Stimulated activated CD4-positive, alpha-beta T cell treated with anti-CD3 and anti-CD28 coated beads, TNF-alpha, amount 100 ng/mL, for 1 hour (primary cell): ENCODE results near the gene TLR10.
"Not testable (repeated sequence)": the region's sequence is repeated elsewhere in the genome, so short reads cannot be mapped to it uniquely, and the experiment has no call there.

Experiments used
- DNase-seq, 3 donors: peaks; one replicate each; pipeline ENCODE4 v3.0.0-alpha.2; 2020; ENCODE audit warnings: low read depth in 3 of 3, low spot score in 1 of 3

The TLR10 gene, protein sequence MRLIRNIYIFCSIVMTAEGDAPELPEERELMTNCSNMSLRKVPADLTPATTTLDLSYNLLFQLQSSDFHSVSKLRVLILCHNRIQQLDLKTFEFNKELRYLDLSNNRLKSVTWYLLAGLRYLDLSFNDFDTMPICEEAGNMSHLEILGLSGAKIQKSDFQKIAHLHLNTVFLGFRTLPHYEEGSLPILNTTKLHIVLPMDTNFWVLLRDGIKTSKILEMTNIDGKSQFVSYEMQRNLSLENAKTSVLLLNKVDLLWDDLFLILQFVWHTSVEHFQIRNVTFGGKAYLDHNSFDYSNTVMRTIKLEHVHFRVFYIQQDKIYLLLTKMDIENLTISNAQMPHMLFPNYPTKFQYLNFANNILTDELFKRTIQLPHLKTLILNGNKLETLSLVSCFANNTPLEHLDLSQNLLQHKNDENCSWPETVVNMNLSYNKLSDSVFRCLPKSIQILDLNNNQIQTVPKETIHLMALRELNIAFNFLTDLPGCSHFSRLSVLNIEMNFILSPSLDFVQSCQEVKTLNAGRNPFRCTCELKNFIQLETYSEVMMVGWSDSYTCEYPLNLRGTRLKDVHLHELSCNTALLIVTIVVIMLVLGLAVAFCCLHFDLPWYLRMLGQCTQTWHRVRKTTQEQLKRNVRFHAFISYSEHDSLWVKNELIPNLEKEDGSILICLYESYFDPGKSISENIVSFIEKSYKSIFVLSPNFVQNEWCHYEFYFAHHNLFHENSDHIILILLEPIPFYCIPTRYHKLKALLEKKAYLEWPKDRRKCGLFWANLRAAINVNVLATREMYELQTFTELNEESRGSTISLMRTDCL

DNA sequence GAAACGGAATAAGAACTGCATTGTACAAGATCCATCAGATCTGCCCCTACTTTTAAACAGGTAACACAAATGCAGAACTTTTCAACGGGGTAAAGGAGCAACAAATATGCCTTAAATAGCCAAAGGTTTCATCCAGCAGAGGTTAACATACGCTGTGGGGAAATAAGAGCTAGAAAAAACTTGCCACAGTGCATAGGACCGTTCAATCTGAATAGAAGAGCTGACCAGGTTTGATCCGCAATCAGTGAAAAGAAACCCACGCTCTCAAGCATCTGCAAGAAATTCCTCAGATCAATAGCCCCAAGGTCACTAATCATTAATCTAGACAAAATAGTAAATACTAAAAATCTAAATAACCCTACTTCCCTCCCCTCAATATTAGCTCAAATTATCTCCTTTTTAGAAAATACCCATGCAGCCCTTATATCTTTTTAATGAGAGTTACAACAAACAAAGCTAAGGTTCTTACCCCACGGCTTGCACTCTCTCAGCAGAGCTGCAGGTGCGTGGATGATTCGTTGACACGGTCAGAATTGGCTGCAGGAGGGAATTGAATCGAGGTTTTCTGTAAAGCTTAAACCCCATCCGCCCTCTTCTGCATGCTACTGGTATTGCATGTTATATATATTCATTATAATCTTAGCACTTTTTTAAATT is at the start of gene TLR10:
TSS of gene TLR10 (minus strand) at position 539 of the 657 bp plus-strand sequence. CDS start 7,400 bp downstream, outside the sequence.
- DNase-seq, result no peak

GRCh38 chr4:38832206-38832605 is 49.4 kb upstream of the TLR10 start:
- DNase-seq, result no peak

DNA sequence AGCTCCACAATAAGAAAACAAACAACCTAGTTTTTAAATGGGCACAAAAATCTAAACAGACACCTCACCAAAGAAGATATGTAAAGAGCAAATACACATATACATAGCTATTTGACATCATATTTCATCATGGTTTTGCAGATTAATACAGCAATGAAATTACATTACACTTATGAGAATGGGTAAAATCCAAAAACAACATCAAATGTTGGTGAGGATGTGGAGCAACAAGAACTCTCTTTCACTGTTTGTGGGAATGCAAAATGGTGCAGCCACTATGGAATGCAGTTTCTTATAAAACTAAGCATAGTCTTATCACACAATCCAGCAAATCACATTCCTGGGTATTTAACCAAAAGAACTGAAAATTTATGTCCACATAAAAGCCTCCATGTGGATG is 48.9 kb upstream of the TLR10 start:
- no peak for DNase-seq

- no peak for DNase-seq
Observed at GRCh38 chr4:38829237-38829636, 46.4 kb upstream of the TLR10 start.

- DNase-seq, result no peak
Observed at GRCh38 chr4:38823766-38824165, 41.0 kb upstream of the TLR10 start.

DNA sequence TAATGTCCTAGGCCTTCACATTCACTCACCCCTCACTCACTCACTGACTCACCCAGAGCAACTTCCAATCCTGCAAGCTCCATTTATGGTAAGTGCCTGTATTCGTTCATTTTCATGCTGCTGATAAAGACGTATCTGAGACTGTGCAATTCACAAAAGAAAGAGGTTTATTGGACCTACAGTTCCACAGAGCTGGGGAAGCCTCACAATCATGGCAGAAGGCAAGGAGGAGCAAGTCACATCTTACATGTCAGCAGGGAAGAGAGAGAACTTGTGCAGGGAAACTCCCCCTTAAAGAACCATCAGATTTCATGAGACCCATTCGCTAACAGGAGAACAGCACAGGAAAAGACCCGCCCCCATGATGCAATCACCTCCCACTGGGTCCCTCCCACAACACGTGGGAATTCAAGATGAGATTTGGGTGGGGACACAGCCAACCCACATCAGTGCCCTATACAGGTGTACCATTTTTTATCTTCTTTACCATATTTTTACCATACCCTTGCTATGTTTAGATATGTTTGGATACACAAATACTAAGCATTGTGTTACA is 40.0 kb upstream of the TLR10 start:
- no peak for DNase-seq

DNA sequence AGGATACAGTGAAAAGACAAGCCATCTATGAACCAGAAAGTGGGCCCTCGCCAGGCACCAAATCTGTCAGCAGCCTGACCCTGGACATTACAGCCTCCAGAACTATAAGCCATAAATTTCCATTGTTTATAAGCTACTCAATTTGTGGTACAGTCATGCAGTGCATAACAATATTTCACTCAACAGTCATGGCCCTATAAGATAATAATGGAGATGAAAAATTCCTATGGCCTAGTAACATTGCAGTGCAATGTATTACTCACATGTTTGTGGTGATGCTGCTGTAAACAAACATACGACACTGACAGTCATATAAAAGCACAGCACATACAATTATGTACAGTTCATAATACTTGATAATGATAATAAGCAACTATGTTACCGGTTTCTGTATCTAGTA is 38.9 kb upstream of the TLR10 start:
- no peak for DNase-seq

GRCh38 chr4:38820329-38821061 is 37.7 kb upstream of the TLR10 start:
- DNase-seq, result no peak

DNA sequence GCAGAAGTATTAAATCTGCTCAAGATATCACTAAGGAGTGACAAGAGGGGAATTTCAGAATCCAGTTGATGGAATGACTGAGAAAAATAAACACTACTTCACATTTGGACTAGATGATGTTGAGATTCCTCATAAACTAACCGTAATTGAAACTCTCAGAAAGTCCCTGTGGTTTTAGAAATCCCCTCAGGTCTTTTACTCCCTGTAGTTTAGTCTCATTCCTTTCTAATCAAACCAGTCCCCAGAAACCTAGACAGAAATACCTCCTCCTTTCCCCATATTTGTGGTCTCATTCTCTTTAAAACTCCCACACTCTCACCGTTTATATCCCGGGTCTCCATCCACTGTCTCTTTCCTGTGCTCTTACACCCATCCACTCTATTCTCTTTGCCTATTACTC is 36.8 kb upstream of the TLR10 start:
- no peak for DNase-seq

GRCh38 chr4:38818441-38818976 is 35.7 kb upstream of the TLR10 start:
- DNase-seq, result no peak

DNA sequence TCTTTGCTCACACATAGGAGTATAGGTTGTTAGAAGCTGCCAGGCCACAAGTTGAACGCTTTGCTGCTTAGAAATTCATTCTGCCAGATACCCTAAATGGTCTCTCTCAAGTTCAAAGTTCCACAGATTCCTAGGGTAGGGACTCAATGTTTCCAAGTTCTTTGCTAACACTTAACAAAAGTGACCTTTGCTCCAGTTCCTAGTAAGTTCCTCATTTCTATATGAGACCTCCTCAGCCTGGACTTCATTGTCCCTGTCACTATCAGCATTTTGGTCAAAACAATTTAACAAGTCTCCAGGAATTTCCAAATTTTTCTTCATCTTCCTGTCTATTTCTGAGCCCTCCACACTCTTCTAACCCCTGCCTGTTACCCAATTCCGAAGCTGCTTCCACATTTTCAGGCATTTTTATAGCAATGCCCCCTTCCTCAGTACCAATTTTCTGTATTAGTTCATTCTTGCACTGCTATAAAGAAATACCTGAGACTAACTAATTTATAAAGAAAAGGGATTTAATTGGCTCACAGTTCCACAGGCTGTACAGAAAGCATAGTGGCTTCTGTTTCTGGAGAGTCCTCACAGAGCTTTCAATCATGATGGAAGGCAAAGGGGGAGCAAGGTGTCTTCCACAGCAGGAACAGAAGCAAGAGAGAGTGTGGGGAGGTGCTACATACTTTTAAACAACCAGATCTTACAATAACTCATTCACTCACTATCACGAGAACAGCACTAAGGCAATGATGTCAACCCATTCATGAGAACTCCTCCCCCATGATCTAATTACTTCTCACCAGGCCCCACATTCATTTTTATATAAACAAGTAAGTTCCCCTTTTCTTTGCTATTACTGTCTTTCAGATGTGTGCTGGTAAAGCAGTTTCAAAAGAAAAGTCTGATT is 33.3 kb upstream of the TLR10 start:
- no peak for DNase-seq

- DNase-seq, result no peak
Observed at GRCh38 chr4:38814386-38814785, 31.6 kb upstream of the TLR10 start.

DNA sequence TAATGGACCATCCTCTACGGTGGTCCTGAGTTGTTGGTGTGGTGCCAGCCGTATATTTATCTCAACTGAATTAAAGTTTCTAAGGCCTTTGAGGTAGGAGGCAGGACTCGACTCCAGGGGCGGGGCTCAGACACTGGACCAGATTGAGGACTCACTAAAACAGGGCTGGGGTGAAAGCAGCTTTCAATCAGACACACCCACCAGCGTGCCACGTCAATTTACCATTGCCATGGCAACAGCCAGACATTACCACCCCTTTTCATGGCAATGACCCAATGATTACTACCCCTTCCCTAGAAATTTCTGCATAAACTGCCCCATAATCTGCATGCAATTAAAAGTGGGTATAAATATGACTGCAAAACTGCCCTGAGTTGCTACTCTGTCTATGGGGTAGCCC is 28.5 kb upstream of the TLR10 start:
- no peak for DNase-seq

DNA sequence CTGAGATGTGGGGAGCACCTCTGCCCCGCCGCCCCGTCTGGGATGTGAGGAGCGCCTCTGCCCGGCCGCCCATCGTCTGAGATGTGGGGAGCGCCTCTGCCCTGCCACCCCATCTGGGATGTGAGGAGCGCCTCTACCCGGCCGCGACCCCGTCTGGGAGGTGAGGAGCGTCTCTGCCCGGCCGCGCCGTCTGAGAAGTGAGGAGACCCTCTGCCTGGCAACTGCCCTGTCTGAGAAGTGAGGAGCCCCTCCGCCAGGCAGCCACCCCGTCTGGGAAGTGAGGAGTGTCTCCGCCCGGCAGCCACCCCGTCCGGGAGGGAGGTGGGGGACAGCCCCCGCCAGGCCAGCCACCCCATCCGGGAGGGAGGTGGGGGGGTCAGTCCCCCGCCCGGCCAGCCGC is 24.7 kb upstream of the TLR10 start:
- DNase-seq, result not testable (repeated sequence)

- DNase-seq, result not testable (repeated sequence)
Observed at GRCh38 chr4:38806251-38806650, 23.5 kb upstream of the TLR10 start.

GRCh38 chr4:38805530-38806145 is 22.8 kb upstream of the TLR10 start:
- no peak for DNase-seq

GRCh38 chr4:38804654-38805295 is 22.0 kb upstream of the TLR10 start, which contains the start of gene TLR1:
TLR1 (minus strand) TSS chr4:38804791; CDS start chr4:38798831, 5,960 bp downstream.
- no peak for DNase-seq

DNA sequence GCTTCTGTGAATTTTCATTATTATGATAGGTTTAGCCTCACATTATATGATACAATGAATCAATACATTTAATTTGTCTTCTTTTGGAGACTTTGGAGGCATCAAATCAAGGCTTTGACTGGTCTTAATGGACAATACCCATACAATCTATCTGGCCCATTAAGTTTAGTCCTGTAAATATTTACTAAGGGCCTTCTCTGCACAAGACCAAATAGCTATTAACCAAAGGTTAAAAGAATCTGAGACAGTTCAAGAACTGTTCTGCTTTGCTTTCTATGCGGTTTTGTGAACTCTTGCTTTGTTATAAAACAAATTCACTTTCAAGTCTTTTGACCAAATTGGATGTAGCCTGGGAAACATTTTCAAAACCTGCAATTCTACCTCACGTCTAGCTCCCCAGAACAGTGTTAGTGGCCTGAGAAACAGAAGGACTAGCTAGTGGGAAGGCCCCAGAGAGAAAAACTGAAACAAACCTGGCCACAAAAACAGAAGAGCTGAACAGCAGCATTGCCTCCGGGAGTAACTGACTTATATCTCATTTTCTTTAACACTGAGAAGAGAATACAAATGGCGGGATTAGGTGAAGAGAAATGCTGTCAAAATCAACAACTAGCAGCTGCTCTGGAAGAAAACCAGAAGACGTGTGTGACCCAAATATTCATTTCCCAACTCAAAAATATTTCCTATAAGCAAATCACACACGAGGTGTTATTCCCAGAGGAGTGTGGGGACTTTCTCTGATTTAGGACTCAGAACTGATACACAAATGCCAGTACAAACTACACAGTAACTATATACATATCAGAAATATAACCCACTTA is 21.3 kb upstream of the TLR10 start:
- no peak for DNase-seq
